ENCODE results near the gene RPS6KA4. TPM values are rescaled to one million over a fixed set of nuclear protein-coding genes. Genes with fewer than 3 reads are reported as not detected.
A peak's percentile ranks its signal among the peaks of the same experiment; 100 is the strongest.

Gene RPS6KA4
- total and polyA plus RNA-seq, 5 donors: 12.8 to 17.6 (median 17.0) TPM

GRCh38 chr11:64341429-64341828 is 17.5 kb upstream of the RPS6KA4 start:
- 80% methylated on average over 21 of the region's 21 CpGs for WGBS
- intact Hi-C loops (cut with DNase I): no loop called here
- no peaks in the 10 kb centered on the region for H3K4me1 ChIP-seq (ENCODE audit: control insufficient read depth, insufficient read depth, low read length)
- no peaks in the 10 kb centered on the region for H3K27me3 ChIP-seq (ENCODE audit: control insufficient read depth, insufficient read depth)
- DNase-seq: peak in 2 of 3 donors; percentile 66 to 71
- ATAC-seq: no peak
- H3K9me3 ChIP-seq (ENCODE audit: control insufficient read depth, low read length): no peaks in the 10 kb centered on the region
- H3K4me3 ChIP-seq (ENCODE audit: low read length): no peak overlapping the region
- H3K27ac ChIP-seq (ENCODE audit: low read length): no peak overlapping the region

- ATAC-seq: peak; percentile 91 to 92
- intact Hi-C loops (cut with DNase I): no loop called here
- H3K27me3 ChIP-seq (ENCODE audit: control insufficient read depth, insufficient read depth): no peaks in the 10 kb centered on the region
These were observed 16.8 kb upstream of the RPS6KA4 start for GRCh38 chr11:64341851-64342791.

GRCh38 chr11:64342869-64343745 is 15.9 kb upstream of the RPS6KA4 start:
- intact Hi-C loops (cut with DNase I): no loop called here
- DNase-seq (peak in 2 of 3 donors; percentile 38 to 61), ATAC-seq (peak in 1 of 2 donors; percentile 23)

More at GRCh38 chr11:64341851-64342791, 16.8 kb upstream of the RPS6KA4 start:
- peak; percentile 90 to 97 (median 95) for DNase-seq
- Histone ChIP-seq H3K27ac (ENCODE audit: low read length) (peak overlapping the region; percentile 33), H3K4me1 (ENCODE audit: control insufficient read depth, insufficient read depth, low read length) (no peaks in the 10 kb centered on the region), H3K4me3 (ENCODE audit: low read length) (peak overlapping the region; percentile 12), H3K9me3 (ENCODE audit: control insufficient read depth, low read length) (no peaks in the 10 kb centered on the region)
- WGBS: 18% methylated on average over 55 of the region's 55 CpGs

GRCh38 chr11:64343767-64344559 is 15.0 kb upstream of the RPS6KA4 start:
- no peaks in the 10 kb centered on the region for H3K4me1 ChIP-seq (ENCODE audit: control insufficient read depth, insufficient read depth, low read length)
- H3K27me3 ChIP-seq (ENCODE audit: control insufficient read depth, insufficient read depth): no peaks in the 10 kb centered on the region
- intact Hi-C loops (cut with DNase I): no loop called here
- DNase-seq: peak in 2 of 3 donors; percentile 70 to 73
- WGBS: 81% methylated on average over 18 of the region's 18 CpGs
- H3K9me3 ChIP-seq (ENCODE audit: control insufficient read depth, low read length): no peaks in the 10 kb centered on the region
- H3K4me3 ChIP-seq (ENCODE audit: low read length): no peak overlapping the region
- no peak overlapping the region for H3K27ac ChIP-seq (ENCODE audit: low read length)
- peak in 1 of 2 donors; percentile 4 for ATAC-seq

More at GRCh38 chr11:64342869-64343745, 15.9 kb upstream of the RPS6KA4 start:
- no peaks in the 10 kb centered on the region for H3K4me1 ChIP-seq (ENCODE audit: control insufficient read depth, insufficient read depth, low read length)
- peak overlapping the region; percentile 12 for H3K4me3 ChIP-seq (ENCODE audit: low read length)
- WGBS: 63% methylated on average over 29 of the region's 29 CpGs
- H3K27me3 ChIP-seq (ENCODE audit: control insufficient read depth, insufficient read depth): no peaks in the 10 kb centered on the region
- H3K9me3 ChIP-seq (ENCODE audit: control insufficient read depth, low read length): no peaks in the 10 kb centered on the region
- H3K27ac ChIP-seq (ENCODE audit: low read length): no peak overlapping the region

GRCh38 chr11:64344787-64345186 is 14.2 kb upstream of the RPS6KA4 start:
- intact Hi-C loops (cut with DNase I): no loop called here
- WGBS: 96% methylated on average over 28 of the region's 28 CpGs

GRCh38 chr11:64347193-64347867 is 11.6 kb upstream of the RPS6KA4 start:
- intact Hi-C loops (cut with DNase I): no loop called here
- no peak for ATAC-seq
- Histone ChIP-seq H3K4me1 (ENCODE audit: control insufficient read depth, insufficient read depth, low read length) (no peaks in the 10 kb centered on the region), H3K27me3 (ENCODE audit: control insufficient read depth, insufficient read depth) (no peaks in the 10 kb centered on the region), H3K27ac (ENCODE audit: low read length) (no peak overlapping the region), H3K4me3 (ENCODE audit: low read length) (no peak overlapping the region), H3K9me3 (ENCODE audit: control insufficient read depth, low read length) (no peaks in the 10 kb centered on the region)
- no peak for DNase-seq
- WGBS: 89% methylated on average over 12 of the region's 12 CpGs

More at GRCh38 chr11:64344787-64345186, 14.2 kb upstream of the RPS6KA4 start:
- DNase-seq: peak in 1 of 3 donors; percentile 61
- ATAC-seq: no peak
- Histone ChIP-seq H3K9me3 (ENCODE audit: control insufficient read depth, low read length) (no peaks in the 10 kb centered on the region), H3K4me1 (ENCODE audit: control insufficient read depth, insufficient read depth, low read length) (no peaks in the 10 kb centered on the region), H3K27me3 (ENCODE audit: control insufficient read depth, insufficient read depth) (no peaks in the 10 kb centered on the region), H3K4me3 (ENCODE audit: low read length) (no peak overlapping the region), H3K27ac (ENCODE audit: low read length) (no peak overlapping the region)

- WGBS: 60% methylated on average over 14 of the region's 14 CpGs
- Histone ChIP-seq H3K27me3 (ENCODE audit: control insufficient read depth, insufficient read depth) (no peaks in the 10 kb centered on the region), H3K4me1 (ENCODE audit: control insufficient read depth, insufficient read depth, low read length) (no peaks in the 10 kb centered on the region), H3K4me3 (ENCODE audit: low read length) (no peak overlapping the region), H3K9me3 (ENCODE audit: control insufficient read depth, low read length) (no peaks in the 10 kb centered on the region), H3K27ac (ENCODE audit: low read length) (no peak overlapping the region)
- intact Hi-C loops (cut with DNase I): no loop called here
- peak in 1 of 3 donors; percentile 55 for DNase-seq
- no peak for ATAC-seq
These were observed 10.5 kb upstream of the RPS6KA4 start for GRCh38 chr11:64348383-64349024.

GRCh38 chr11:64349025-64349387 is 10.0 kb upstream of the RPS6KA4 start:
- Histone ChIP-seq H3K27ac (ENCODE audit: low read length) (no peak overlapping the region), H3K4me1 (ENCODE audit: control insufficient read depth, insufficient read depth, low read length) (no peaks in the 10 kb centered on the region), H3K27me3 (ENCODE audit: control insufficient read depth, insufficient read depth) (no peaks in the 10 kb centered on the region), H3K9me3 (ENCODE audit: control insufficient read depth, low read length) (no peaks in the 10 kb centered on the region), H3K4me3 (ENCODE audit: low read length) (no peak overlapping the region)
- DNase-seq: no peak
- intact Hi-C loops (cut with DNase I): no loop called here
- 86% methylated on average over 7 of the region's 7 CpGs for WGBS
- ATAC-seq: no peak

GRCh38 chr11:64349404-64349803 is 9.6 kb upstream of the RPS6KA4 start:
- 87% methylated on average over 11 of the region's 11 CpGs for WGBS
- ATAC-seq (no peak), DNase-seq (peak in 1 of 3 donors; percentile 41)
- intact Hi-C loops (cut with DNase I): no loop called here
- no peak overlapping the region for H3K27ac ChIP-seq (ENCODE audit: low read length)
- no peaks in the 10 kb centered on the region for H3K27me3 ChIP-seq (ENCODE audit: control insufficient read depth, insufficient read depth)
- no peaks in the 10 kb centered on the region for H3K4me1 ChIP-seq (ENCODE audit: control insufficient read depth, insufficient read depth, low read length)
- no peak overlapping the region for H3K4me3 ChIP-seq (ENCODE audit: low read length)
- no peaks in the 10 kb centered on the region for H3K9me3 ChIP-seq (ENCODE audit: control insufficient read depth, low read length)
